ENCODE results near the gene MORN1. TPM values are rescaled to one million over a fixed set of nuclear protein-coding genes. Genes with fewer than 3 reads are reported as not detected.

Gene MORN1
- total RNA-seq, 6 experiments from 2014 or later: 3.1 to 7.1 (median 4.5) TPM

DNA sequence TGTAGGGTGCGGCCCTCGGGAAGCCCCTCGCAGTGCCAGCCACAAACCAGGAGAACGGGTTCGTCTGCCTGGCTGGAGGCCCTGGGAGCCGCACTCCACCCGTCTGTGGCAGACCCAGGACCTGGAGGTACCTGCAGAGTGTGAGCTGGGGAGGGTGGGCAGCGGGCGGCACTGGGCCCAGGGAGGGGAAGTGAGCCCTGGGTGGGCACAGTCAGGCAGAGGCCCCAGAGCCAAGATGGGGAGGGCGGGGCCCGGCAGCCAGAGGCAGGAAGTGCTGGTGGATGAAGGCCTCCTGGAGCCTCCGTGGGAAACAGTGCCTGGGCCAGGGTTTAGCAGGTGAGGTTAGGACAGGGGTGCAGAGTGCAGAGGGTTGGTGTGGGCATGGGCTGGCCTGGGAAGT lies 25.0 kb upstream of the MORN1 start:
- 45% methylated on average over 8 of the region's 12 CpGs for WGBS (ENCODE audit: insufficient coverage, low coverage, low lambda C conversion rate, missing lambda C conversion rate)
- DNase-seq: no peak
- ATAC-seq: no peak
- H3K9me3 ChIP-seq: no peaks in the 10 kb centered on the region
- no peak for TF ChIP-seq POLR2A (IDR thresholded peaks at IDR 0.05)
- TF ChIP-seq, protein P1, sequence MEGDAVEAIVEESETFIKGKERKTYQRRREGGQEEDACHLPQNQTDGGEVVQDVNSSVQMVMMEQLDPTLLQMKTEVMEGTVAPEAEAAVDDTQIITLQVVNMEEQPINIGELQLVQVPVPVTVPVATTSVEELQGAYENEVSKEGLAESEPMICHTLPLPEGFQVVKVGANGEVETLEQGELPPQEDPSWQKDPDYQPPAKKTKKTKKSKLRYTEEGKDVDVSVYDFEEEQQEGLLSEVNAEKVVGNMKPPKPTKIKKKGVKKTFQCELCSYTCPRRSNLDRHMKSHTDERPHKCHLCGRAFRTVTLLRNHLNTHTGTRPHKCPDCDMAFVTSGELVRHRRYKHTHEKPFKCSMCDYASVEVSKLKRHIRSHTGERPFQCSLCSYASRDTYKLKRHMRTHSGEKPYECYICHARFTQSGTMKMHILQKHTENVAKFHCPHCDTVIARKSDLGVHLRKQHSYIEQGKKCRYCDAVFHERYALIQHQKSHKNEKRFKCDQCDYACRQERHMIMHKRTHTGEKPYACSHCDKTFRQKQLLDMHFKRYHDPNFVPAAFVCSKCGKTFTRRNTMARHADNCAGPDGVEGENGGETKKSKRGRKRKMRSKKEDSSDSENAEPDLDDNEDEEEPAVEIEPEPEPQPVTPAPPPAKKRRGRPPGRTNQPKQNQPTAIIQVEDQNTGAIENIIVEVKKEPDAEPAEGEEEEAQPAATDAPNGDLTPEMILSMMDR (IDR thresholded peaks at IDR 0.05): no peak
- no peaks in the 10 kb centered on the region for H3K36me3 ChIP-seq
- H3K27me3 ChIP-seq: no peaks in the 10 kb centered on the region
- H3K27ac ChIP-seq: no peak overlapping the region
- peaks cover 0 to 19% (median 8%) of the 10 kb centered on the region in 4 donors for H3K4me1 ChIP-seq
- no peak overlapping the region for H3K4me3 ChIP-seq
- intact Hi-C loops (cut with DNase I): loop anchor here in 1 of 2 donors (5.0 kb wide), 1 partner anchor 131 kb away; no protein-coding TSS in a partner anchor

DNA sequence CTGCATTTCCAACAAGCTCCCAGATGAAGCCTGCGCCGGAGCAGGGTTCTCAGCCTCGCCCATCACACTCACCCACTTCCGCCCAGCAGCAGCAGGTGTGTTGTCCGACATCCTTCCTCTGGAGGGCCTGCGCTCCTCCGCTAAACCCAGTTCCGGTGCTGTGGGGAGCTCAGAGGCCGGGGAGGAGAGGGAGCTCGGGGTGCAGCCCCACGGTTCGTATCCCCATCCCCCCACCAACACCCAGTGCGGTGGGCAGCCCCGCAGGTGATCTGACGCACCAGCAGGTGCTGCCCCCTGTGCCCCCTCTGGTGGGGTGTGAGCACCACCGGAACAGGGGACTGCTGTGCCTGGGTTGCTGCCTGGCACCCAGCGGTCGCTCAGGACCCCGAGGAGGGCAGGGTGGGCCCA lies 24.5 kb upstream of the MORN1 start:
- peaks cover 0 to 20% (median 8%) of the 10 kb centered on the region in 4 donors for H3K4me1 ChIP-seq
- no peaks in the 10 kb centered on the region for H3K36me3 ChIP-seq
- TF ChIP-seq POLR2A (IDR thresholded peaks at IDR 0.05): no peak
- TF ChIP-seq, protein P1 (IDR thresholded peaks at IDR 0.05): no peak
- no peak overlapping the region for H3K4me3 ChIP-seq
- WGBS (ENCODE audit: insufficient coverage, low coverage, low lambda C conversion rate, missing lambda C conversion rate): 24% methylated on average over 4 of the region's 19 CpGs
- no peaks in the 10 kb centered on the region for H3K27me3 ChIP-seq
- intact Hi-C loops (cut with DNase I): loop anchor here in 1 of 2 donors (5.0 kb wide), 1 partner anchor 131 kb away; no protein-coding TSS in a partner anchor
- no peak overlapping the region for H3K27ac ChIP-seq
- no peak for ATAC-seq
- no peaks in the 10 kb centered on the region for H3K9me3 ChIP-seq
- no peak for DNase-seq

- ATAC-seq: no peak
- 53% methylated on average over 6 of the region's 11 CpGs for WGBS (ENCODE audit: insufficient coverage, low coverage, low lambda C conversion rate, missing lambda C conversion rate)
These were observed 24.0 kb upstream of the MORN1 start for GRCh38 chr1:2415337-2415736.

GRCh38 chr1:2414297-2414958 lies 23.1 kb upstream of the MORN1 start:
- ATAC-seq (peak; percentile 39 to 50 (median 46)), DNase-seq (peak; percentile 74 to 76 (median 75))
- Histone ChIP-seq H3K4me3 (no peak overlapping the region), H3K27ac (no peak overlapping the region), H3K36me3 (no peaks in the 10 kb centered on the region), H3K27me3 (no peaks in the 10 kb centered on the region), H3K9me3 (no peaks in the 10 kb centered on the region), H3K4me1 (peaks cover 0 to 21% (median 8%) of the 10 kb centered on the region in 4 donors)
- whole genome bisulfite sequencing (ENCODE audit: insufficient coverage, low coverage, low lambda C conversion rate, missing lambda C conversion rate): 0% methylated on average over 5 of the region's 25 CpGs
- intact Hi-C loops (cut with DNase I): no loop called here
- no peak for TF ChIP-seq POLR2A (IDR thresholded peaks at IDR 0.05)
- TF ChIP-seq, protein P1 (IDR thresholded peaks at IDR 0.05): peak; percentile 82 to 93 (median 84)

More at GRCh38 chr1:2415337-2415736, 24.0 kb upstream of the MORN1 start:
- H3K4me3 ChIP-seq: no peak overlapping the region
- no peaks in the 10 kb centered on the region for H3K36me3 ChIP-seq
- no peaks in the 10 kb centered on the region for H3K9me3 ChIP-seq
- no peak overlapping the region for H3K27ac ChIP-seq
- TF ChIP-seq POLR2A (IDR thresholded peaks at IDR 0.05): no peak
- TF ChIP-seq, protein P1 (IDR thresholded peaks at IDR 0.05): no peak
- DNase-seq: no peak
- intact Hi-C loops (cut with DNase I): loop anchor here in 1 of 2 donors (5.0 kb wide), 1 partner anchor 132 kb away; no protein-coding TSS in a partner anchor
- H3K27me3 ChIP-seq: no peaks in the 10 kb centered on the region
- peaks cover 0 to 20% (median 8%) of the 10 kb centered on the region in 4 donors for H3K4me1 ChIP-seq

Data from right lobe of liver (tissue), 6 donors.